GM19239 (cell line): Measurements from ENCODE around the gene HS6ST3.

ENCODE experiments used
- DNase-seq: peaks from one replicate; pipeline ENCODE4 v3.0.0; 2011; ENCODE audit warnings: low spot score; ENCODE audit not compliant: insufficient read length
- FAIRE-seq: peaks from 2 replicates; lab custom pipeline; 2011; peaks lifted over from hg19 to GRCh38; lab: Jason Lieb, UNC

The HS6ST3 gene

GRCh38 chr13:96621634-96622183, 531.8 kb downstream of the HS6ST3 start:
- FAIRE-seq (no peak), DNase-seq (no peak)

- DNase-seq (no peak), FAIRE-seq (no peak)
Measured at GRCh38 chr13:96629331-96629730, 539.4 kb downstream of the HS6ST3 start.

- DNase-seq (no peak), FAIRE-seq (no peak)
Measured at GRCh38 chr13:96632536-96633320, 542.8 kb downstream of the HS6ST3 start.

- FAIRE-seq: no peak
- DNase-seq: no peak
Measured at GRCh38 chr13:96636001-96636709, 546.2 kb downstream of the HS6ST3 start.

- FAIRE-seq (no peak), DNase-seq (no peak)
Measured at GRCh38 chr13:96637039-96637438, 547.1 kb downstream of the HS6ST3 start.

- DNase-seq (no peak), FAIRE-seq (no peak)
Measured at GRCh38 chr13:96646101-96646500, 556.2 kb downstream of the HS6ST3 start.

- no peak for FAIRE-seq
- DNase-seq: no peak
Measured at GRCh38 chr13:96646515-96647211, 556.8 kb downstream of the HS6ST3 start.

GRCh38 chr13:96650301-96650886, 560.5 kb downstream of the HS6ST3 start:
- DNase-seq (no peak), FAIRE-seq (no peak)

GRCh38 chr13:96651598-96651997, 561.7 kb downstream of the HS6ST3 start:
- no peak for FAIRE-seq
- no peak for DNase-seq

- no peak for DNase-seq
- no peak for FAIRE-seq
Measured at GRCh38 chr13:96652506-96652905, 562.6 kb downstream of the HS6ST3 start.

GRCh38 chr13:96661612-96662011, 571.7 kb downstream of the HS6ST3 start:
- DNase-seq (no peak), FAIRE-seq (no peak)

- FAIRE-seq (no peak), DNase-seq (no peak)
Measured at GRCh38 chr13:96662036-96662435, 572.1 kb downstream of the HS6ST3 start.

GRCh38 chr13:96667294-96668018, 577.5 kb downstream of the HS6ST3 start:
- DNase-seq (no peak), FAIRE-seq (no peak)

- FAIRE-seq: no peak
- DNase-seq: no peak
Measured at GRCh38 chr13:96671073-96671472, 581.2 kb downstream of the HS6ST3 start.

- FAIRE-seq (no peak), DNase-seq (no peak)
Measured at GRCh38 chr13:96672016-96672415, 582.1 kb downstream of the HS6ST3 start.

GRCh38 chr13:96673825-96674224, 583.9 kb downstream of the HS6ST3 start:
- FAIRE-seq: no peak

GRCh38 chr13:96677029-96677428, 587.1 kb downstream of the HS6ST3 start:
- no peak for FAIRE-seq
- no peak for DNase-seq

More at GRCh38 chr13:96673825-96674224, 583.9 kb downstream of the HS6ST3 start:
- no peak for DNase-seq

- DNase-seq (no peak), FAIRE-seq (no peak)
Measured at GRCh38 chr13:96678801-96679200, 588.9 kb downstream of the HS6ST3 start.

- DNase-seq: no peak
- no peak for FAIRE-seq
Measured at GRCh38 chr13:96680898-96681297, 591.0 kb downstream of the HS6ST3 start.

GRCh38 chr13:96681766-96682165, 591.9 kb downstream of the HS6ST3 start:
- no peak for FAIRE-seq
- DNase-seq: no peak
